LNCAP (cell line): ENCODE data around the gene CASD1.

Experiments
- TF ChIP-seq, protein P1 (sequence below): fragments of 450-650 bp; IDR thresholded peaks from 2 replicates; pipeline ENCODE4 v1.5.1; 2017; ENCODE audit warnings: mild to moderate bottlenecking

Gene CASD1

GRCh38 chr7:94588075-94588474 lies 78.5 kb downstream of the CASD1 start:
- TF ChIP-seq, protein P1, sequence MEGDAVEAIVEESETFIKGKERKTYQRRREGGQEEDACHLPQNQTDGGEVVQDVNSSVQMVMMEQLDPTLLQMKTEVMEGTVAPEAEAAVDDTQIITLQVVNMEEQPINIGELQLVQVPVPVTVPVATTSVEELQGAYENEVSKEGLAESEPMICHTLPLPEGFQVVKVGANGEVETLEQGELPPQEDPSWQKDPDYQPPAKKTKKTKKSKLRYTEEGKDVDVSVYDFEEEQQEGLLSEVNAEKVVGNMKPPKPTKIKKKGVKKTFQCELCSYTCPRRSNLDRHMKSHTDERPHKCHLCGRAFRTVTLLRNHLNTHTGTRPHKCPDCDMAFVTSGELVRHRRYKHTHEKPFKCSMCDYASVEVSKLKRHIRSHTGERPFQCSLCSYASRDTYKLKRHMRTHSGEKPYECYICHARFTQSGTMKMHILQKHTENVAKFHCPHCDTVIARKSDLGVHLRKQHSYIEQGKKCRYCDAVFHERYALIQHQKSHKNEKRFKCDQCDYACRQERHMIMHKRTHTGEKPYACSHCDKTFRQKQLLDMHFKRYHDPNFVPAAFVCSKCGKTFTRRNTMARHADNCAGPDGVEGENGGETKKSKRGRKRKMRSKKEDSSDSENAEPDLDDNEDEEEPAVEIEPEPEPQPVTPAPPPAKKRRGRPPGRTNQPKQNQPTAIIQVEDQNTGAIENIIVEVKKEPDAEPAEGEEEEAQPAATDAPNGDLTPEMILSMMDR, result no peak

- TF ChIP-seq, protein P1, result no peak
Observed at GRCh38 chr7:94590526-94591162, 81.0 kb downstream of the CASD1 start.

- TF ChIP-seq, protein P1, result no peak
Observed at GRCh38 chr7:94591176-94591575, 81.6 kb downstream of the CASD1 start.

- TF ChIP-seq, protein P1, result no peak
Observed at GRCh38 chr7:94594882-94595281, 85.3 kb downstream of the CASD1 start.

DNA sequence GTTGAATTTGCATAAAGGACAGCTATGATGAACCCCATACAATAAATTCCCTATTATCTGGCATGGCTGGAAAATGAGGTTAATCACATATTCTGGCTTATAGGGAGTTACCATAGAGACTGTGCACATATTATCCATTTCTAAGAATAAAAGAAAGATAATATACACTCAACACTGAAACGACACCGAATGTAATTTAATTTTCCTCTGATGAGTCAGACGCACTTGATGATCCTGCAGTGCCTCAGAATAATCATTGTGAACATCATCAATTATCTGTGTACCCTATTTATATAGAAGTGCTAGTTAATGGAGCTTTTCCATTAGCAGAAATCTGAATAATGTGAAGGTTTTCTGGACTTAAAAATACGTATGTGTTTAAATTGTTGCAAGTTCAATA lies 86.1 kb downstream of the CASD1 start:
- TF ChIP-seq, protein P1, result no peak

DNA sequence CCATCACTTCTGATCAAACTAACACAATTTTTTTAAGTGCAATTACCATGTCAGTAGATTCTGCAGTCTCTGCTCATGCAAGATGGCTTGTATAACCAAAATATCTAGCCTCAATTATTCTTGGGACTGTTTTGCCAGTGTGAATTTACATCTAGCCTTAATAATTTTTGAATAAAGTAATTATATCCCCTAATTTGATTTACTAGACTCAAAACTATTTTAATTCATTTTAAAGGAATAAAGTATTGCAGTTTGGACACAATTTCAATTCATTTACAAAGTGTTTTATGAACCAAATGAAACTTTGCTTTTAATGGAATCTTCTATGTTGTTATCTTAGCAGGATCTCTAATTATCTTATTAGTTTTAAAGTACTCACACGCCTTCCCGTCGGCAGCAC lies 90.7 kb downstream of the CASD1 start:
- TF ChIP-seq, protein P1, result no peak

- TF ChIP-seq, protein P1, result no peak
Observed at GRCh38 chr7:94602181-94602580, 92.6 kb downstream of the CASD1 start.

- TF ChIP-seq, protein P1, result no peak
Observed at GRCh38 chr7:94605031-94605430, 95.4 kb downstream of the CASD1 start.
